GM12892 (cell line): ENCODE data around the gene PRKAR1B.
"Not testable (repeated sequence)": the region's sequence is repeated elsewhere in the genome, so short reads cannot be mapped to it uniquely, and the experiment has no call there.

Experiments
- POLR2A ChIP-seq: IDR thresholded peaks from 2 replicates; pipeline ENCODE4 v1.6.1; 2011; ENCODE audit warnings: low read depth, low read length, control low read depth
- POLR2AphosphoS5 ChIP-seq: IDR thresholded peaks from 2 replicates; pipeline ENCODE4 v1.6.1; 2011; ENCODE audit warnings: low read depth, low read length, control low read depth
- TAF1 ChIP-seq: IDR thresholded peaks from 2 replicates; pipeline ENCODE4 v1.6.1; 2011; ENCODE audit warnings: low read depth, mild to moderate bottlenecking, control low read depth, low read length, borderline replicate concordance

DNA sequence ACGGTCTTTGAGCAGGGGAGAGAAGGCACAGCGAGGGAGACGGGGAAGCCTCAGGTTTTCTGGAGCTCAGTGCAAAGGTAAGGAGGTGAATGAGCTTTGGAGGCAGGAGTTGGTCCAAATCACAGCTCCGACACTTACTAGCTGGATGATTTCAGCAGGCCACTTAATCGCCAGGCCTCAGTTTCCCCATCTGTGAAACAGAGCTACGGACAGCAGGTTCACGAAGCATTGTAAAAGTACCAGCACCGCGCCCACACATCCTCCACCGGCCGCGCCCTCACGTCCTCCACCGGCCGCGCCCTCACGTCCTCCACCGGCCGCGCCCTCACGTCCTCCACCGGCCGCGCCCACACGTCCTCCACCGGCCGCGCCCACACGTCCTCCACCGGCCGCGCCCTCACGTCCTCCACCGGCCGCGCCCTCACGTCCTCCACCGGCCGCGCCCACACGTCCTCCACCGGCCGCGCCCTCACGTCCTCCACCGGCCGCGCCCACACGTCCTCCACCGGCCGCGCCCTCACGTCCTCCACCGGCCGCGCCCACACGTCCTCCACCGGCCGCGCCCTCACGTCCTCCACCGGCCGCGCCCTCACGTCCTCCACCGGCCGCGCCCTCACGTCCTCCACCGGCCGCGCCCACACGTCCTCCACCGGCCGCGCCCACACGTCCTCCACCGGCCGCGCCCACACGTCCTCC lies 91.2 kb downstream of the PRKAR1B start:
- TF ChIP-seq POLR2A, POLR2AphosphoS5, TAF1: not testable (repeated sequence)
